A673 (cell line): ENCODE results near the gene CIC.

Experiments
- CTCF ChIP-seq: fragments of 300-800, 200-600 bp; sonication (generic); conservative IDR thresholded peaks from 2 replicates; pipeline ENCODE4 v1.5.1; 2017; ENCODE audit warnings: low read depth, mild to moderate bottlenecking, antibody characterized with exemption, low read length, moderate library complexity, mixed read lengths
- EZH2 ChIP-seq: fragments of 200-600 bp; sonication (generic); IDR thresholded peaks from 2 replicates; pipeline ENCODE4 v1.6.1; 2017; ENCODE audit warnings: borderline replicate concordance, low read depth, mild to moderate bottlenecking, mixed read lengths, antibody characterized with exemption, low read length; ENCODE audit not compliant: poor library complexity, severe bottlenecking

GRCh38 chr19:42317535-42317934 is 48.5 kb downstream of the CIC start:
- TF ChIP-seq CTCF (no peak), EZH2 (no peak)
